GM21619 (cell line): ENCODE measurements around the gene GAK.
"Not testable (repeated sequence)": the region's sequence is repeated elsewhere in the genome, so short reads cannot be mapped to it uniquely, and the experiment has no call there.

Experiments
- ATAC-seq: cut with Tn5 transposase; IDR thresholded peaks from one replicate; pipeline ENCODE4 v1.9.1; 2021; ENCODE audit not compliant: unreplicated experiment

GAK gene

DNA sequence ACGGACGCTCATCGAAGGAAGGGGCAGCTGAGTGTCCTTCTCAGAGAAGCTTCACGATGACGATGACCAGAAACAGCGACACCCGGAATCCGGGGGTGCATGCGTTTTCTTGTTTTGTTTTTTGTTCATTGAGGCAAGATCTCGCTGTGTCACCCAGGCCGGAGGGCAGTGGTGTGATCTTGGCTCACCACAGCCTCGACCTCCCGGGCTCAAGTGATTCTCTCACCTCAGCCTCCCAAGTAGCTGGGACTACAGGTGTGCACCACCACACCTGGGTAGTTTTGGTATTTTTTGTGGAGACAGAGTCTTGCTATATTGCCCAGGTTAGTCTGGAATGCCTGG is 21.4 kb upstream of the GAK start:
- ATAC-seq, result no peak

DNA sequence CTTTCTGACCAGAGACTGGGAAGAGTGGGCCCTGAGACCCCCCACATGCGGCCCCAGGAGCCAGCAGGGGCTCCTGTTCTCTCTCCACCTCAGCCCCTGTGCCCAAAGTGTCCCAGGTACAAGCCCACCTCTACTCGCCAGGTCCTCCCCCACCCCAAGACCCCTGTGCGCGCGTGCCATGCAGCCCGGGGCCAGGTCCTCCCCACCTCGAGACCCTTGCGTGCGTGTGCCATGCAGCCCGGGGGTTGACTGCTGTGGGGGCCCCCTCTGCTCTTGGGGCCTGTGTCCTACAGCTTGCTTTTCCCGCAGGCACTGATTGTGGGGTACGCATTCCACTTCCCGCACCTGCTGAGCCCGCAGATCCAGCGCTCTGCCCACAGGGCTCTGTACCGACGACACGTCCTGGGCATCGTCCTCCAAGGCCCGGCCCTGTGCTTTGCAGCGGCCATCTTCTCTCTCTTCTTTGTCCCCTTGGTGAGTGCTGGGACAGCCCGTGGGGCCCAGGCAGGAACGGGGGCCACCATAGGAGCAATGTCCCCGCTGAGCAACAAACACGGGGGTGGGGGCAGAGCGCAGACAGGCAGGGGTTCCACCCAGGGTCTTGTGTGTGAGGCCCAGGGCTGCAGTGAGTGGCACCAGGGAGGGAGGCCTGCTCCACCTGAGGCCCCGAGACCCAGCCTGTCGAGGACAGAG is 20.9 kb upstream of the GAK start:
- ATAC-seq, result no peak

DNA sequence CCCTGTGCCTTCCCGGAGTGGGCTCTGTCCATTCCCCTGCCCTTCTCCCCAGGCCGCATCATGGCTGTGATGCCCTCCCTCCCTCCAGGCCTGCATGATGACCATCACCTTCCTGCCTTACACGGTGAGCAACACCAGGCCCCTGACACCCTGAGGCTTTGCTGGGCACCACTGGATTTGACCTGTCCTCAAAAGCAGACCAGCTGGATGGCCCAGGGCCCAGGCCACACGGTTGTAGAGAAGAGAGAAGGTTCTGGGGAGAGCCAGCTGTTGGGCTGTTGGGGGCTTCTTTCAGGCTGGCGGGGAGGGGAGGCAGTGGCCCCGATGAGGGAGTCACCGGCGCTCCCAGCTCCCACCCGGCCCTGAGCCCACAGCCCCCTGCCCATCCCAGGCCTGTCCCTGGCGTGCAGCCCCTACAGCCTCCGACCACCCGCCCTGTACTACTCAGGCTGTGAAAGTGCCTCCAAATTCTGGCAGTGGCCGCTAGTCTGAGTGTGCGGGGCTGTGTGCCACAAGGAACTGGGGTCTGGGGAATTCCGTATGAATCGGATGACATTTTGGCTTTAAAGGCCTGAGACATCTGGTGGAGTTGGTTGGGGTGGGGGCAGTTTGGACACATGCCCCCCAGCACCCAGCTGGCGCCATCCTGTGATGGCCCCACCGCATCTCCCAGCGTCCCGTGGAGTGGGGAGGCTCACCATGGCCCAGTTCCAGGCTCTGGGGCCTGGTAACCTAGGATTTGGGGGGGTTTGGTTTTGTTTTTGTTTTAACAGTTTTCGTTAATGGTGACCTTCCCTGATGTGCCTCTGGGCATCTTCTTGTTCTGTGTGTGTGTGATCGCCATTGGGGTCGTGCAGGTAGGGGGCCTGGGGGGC is 19.7 kb upstream of the GAK start:
- no peak for ATAC-seq

DNA sequence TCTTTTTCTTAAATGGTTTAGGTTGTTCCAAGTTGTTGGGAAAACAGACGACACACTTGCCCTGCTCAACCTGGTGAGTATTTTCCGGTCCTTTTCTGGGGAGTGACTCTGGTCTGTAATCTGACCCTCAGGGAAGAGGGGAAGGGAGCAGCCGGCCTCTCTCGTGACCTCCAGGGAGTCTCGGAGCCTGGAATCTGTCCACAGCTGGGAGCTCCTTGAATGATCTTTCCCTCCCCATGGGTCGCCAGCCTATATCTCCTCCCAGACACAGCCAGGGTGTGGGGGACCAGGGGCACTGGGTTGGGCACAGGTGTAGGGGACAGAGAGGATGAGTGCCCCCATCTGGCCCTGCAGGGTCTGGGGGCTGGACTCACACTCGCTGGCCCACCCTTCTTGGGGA is 19.1 kb upstream of the GAK start:
- ATAC-seq, result no peak

DNA sequence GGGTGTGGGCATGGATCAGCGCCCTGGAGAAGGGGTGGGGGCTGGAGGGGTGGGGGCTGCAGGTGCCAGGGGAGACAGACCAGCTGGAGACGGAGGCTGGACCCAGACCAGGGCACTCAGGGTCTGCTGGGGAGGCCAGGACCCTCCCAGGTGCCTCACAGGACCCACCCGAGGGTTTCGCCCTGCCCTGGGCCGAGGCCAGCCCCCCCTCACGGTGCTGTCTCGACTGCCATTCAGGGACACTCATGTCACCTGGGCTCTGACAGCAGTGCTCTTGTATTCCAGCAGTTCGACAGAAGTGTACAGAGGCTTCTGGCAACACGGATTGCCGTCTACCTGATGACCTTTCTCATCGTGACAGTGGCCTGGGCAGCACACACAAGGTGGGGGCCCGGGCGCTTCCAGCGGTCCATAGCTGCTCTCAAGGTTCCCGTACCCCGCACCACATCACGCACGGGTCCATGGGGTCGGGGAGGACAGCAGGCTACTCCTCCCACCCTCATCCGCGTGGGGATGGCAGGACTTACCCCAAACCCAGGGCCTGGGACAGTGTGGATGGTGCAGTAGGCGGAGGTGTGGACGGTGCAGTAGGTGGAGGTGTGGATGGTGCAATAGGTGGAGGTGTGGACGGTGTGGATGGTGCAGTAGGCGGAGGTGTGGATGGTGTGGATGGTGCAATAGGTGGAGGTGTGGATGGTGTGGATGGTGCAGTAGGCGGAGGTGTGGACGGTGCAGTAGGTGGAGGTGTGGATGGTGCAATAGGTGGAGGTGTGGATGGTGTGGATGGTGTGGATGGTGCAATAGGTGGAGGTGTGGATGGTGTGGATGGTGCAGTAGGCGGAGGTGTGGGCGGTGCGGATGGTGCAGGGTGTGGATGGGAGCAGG is 18.3 kb upstream of the GAK start:
- no peak for ATAC-seq

DNA sequence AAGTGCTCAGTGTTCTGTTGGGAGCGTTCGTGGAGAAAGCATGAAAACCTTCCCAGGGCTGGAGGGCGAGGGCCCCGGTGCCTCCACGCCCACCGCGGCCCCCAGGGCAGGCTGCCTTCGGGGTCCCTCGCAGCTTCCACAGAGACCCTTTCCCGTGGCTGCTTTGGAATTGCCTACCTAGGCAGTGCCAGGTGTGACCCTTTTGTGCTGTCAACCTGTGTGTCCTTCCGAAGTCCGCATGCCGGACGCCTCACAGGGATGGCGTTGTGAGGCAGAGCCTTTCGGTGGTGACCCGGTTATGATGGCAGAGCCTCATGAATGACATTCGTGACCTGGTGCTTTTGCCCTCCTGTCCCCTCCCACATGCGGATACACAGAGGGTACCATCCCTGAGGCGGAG is 17.5 kb upstream of the GAK start:
- ATAC-seq, result no peak

DNA sequence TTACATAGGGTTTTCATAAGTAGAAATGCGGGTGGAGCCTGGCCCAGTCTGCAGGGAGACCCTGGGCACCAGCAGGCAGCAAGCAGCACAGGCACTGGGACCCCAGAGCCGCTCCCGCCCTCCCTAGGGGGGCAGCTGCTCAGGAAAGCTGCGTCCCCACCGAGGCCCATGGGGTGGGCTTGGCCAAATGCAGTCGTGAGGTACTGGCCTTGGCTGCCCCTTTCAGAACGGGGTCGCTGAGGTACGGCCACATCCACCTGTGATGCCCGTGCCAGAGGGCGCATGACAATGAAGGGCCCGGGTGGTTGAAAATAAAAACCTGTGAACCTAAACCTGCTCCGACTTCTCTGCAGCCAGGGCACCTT is 16.8 kb upstream of the GAK start:
- no peak for ATAC-seq

DNA sequence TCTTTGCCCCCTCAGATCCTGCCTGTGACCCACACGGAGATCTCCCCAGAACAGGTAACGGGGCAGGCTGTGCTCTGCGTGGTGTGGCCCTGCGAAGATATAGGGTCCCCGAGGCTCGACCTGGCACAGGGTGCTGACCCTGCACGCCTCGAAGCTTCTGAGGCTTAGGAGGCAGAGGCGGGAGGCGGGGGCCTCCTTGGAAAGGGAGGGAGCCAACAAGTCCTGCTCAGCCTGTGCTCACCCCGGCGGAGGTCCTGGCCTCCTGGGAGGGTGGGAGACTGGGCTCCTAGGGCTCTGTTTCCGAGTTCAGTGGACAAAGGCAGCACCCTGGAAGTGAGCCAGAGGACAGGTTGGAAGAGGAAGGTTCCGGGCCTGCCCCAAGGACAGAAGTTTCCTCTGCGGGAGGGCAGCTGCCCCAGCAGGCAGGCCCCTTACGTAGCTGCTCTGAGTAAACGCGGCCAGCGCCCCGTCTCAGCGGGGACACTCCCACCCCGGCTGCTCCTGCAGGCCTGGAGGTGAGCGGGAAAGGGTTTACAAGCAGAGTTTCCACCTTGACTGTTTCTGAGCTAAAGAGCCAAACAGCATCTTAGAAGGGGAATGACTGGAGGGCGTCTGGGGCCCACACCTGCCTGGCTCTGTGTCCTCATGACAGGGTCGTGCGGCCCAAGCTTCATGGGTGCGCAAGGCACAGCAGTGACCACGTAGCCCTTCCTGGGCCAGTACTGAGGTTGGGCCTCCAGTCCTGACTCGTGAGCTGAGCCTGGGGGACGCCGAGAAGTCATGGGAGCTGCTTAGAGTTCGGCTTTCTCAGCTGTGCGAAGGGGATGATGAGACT is 16.2 kb upstream of the GAK start:
- no peak for ATAC-seq

DNA sequence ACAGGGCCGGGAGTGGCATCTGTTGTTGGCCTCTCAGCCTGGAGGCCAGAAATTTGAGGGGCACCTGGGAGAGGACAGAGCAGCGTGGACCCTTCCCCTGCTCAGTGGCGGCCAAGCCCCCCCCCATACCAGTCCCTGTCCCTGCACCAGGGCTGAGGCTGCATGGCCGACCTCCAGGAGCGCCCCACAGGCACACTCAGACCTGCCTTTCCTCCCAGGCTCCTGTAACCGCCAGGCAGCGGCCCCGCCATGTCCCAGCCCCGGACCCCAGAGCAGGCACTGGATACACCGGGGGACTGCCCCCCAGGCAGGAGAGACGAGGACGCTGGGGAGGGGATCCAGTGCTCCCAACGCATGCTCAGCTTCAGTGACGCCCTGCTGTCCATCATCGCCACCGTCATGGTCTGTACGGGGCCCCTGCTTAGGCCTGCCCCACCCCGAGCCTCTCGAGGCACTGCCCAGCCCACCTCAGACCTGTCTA is 15.4 kb upstream of the GAK start:
- no peak for ATAC-seq

DNA sequence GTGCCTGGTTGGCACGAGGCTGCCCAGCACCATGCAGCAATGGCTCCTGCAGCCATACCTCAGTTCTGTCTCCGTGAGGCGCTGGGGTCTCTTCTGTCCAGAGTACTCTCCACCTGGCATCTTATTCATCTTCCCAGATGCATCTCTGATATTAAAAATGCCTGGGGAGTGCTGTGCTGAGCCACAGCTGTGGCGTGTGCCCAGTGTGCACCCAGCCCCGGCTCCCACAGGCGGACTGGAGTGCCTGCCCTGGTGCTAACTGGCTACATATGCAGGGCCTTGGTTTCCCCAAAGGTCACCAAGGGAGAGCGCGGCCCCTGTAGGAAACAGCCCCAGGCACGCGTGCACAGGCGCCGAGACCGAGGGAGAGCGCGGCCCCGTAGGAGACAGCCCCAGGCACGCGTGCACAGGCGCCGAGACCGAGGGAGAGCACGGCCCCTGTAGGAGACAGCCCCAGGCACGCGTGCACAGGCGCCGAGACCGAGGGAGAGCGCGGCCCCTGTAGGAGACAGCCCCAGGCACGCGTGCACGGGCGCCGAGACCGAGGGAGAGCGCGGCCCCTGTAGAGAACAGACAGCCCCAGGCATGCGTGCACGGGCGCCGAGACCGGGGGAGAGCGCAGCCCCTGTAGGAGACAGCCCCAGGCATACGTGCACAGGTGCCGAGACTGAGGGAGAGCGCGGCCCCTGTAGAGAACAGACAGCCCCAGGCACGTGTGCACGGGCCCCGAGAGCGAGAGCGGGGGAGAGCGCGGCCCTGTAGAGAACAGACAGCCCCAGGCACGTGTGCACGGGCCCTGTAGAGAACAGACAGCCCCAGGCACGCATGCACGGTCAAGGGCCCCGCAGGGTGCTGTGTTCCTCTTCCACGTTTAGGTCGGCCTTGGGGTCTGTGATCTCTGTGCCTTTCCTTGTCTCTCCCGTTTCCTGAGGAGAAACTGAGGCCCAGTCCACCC is 14.7 kb upstream of the GAK start:
- ATAC-seq, result no peak

DNA sequence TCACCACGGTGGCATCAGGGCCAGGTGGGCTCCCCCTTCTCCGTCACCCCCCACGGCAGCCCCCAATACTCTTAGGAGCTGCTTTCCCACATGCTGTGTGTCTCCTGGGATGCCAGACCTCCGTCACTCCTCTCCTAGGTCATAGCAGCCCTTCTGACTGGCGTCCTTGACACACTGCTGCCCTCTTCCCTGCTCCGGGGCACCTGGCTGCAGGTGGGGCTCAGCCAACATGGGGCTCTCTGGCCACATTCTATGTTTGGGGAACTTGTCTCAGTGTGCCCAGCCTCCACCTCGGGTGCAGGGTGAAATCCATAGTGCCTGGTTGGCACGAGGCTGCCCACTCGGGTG is 14.0 kb upstream of the GAK start:
- ATAC-seq, result no peak

DNA sequence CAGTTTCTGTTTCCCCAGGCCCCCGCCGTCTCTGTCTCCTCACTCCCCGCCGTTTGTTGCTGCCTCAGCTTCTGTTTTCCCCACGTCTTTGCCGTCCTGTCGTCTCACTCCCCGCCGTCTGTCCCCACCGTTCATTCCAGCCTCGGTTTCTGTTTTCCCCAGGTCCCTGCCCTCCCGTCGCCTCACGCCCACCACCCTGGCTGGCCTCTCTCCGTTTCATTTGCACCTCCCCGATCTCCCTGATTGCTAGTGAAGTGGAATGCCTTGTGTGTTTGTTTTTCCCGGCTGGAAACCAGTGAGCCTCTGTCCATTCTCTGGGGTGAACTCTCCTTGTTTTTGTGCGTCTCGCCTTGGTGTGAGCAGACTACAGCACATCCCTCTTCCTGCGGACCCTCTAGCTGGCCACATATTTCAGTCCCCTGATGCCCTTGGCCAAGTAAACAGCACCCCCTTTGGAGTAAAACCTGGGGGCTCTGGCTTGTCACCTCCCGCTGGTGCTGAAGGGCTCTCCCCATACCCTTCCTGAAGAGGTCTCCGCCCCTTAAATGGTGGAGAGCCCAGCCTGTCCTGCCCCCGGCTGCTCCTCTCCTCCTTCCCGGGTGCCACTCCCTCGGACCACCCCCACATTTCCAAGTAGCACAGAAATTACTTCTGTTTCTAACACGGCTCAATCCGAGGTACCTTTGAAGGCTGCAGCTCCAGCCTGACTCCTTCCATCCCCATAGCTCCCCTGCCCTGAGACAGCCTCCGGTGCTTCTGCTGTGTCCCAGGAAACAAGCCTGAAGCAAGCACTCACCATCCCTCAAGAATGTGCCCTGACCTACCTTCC is 13.4 kb upstream of the GAK start:
- ATAC-seq, result no peak

DNA sequence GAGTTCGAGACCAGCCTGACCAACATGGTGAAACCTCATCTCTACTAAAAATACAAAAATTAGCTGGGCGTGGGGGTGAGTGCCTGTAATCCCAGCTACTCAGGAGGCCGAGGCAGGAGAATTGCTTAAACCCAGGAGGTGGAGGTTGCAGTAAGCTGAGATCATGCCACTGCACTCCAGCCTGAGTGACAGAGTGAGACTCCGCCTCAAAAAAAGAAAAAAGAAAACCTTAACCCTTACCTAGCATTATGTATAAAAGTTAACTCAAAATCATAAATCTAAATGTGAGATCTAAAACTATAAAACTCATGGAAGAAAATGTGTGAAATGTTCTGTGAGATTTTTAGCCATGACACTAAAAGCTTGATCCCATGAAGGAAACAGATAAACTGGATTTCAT is 7.4 kb upstream of the GAK start:
- ATAC-seq, result not testable (repeated sequence)

DNA sequence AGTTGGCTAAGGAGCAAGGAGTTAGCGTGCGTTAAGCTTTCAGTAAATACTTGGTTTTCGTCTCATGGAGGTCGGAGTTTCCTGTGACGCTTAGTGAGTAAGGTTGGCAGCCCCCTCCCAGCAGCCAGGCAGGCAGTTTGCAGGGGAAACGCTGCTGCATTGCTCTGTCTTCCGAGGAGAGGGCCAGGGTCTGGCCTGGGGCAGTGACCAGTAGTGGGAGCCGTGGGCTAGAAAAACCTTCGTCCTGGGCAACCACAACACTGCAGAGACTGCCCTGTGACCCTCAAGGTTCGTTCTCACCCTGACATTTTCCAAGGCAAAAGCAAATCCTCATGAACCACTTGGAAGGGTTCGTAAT is 576 bp upstream of the GAK start:
- peak; percentile 9 for ATAC-seq

DNA sequence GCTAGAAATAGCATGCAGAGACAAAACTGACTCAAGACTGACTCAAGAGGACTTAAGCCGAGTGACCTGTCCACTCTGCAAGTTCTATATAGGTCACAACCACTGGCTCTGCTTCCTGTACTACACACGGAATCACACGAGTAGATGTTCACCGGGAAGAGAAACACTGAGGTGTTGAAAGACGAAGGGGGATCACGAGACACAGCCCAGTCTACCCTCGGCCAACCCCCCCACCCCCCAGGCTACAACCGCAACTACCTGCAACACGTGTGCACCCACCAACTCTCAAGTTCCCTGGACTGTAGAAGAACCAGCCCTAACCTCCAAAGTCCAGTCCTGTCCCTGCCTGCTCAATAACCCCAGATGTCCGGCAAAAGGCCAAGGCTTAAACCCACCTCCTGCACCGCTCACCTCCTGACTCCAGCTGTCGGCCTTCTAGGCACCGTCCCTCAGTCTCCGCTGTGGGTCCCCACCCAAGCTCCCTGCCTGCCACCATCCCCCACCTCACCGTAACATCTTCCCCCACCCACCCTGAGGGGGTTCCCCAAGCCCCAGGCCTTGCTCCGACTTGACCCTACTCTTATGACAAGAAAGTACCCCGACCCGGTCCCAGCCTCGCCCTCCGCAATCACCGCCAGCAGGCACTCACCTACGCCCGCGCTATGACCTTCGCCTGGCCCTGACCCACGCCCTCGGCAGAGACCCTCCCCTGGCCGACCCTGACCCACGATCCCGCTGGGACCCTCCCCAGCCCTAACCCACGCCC is 739 bp downstream of the GAK start:
- no peak for ATAC-seq

DNA sequence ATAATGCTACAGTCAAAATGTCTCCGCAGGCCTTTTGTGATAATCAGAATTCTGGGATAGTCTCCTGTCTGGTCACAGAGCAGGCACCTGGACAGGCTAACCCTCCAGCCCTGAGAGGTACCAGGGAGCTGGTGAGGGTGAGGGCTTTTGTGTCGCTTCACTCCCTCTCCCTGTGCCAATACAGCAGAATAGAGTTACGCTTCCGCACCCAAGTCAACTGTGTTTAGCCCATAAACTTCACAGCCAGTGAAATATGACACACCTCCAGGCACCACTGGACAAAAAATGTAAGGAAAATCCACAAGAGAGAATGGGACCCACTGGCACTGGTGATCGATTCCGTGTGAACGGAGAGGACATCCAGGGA is 1.3 kb downstream of the GAK start:
- ATAC-seq, result no peak

DNA sequence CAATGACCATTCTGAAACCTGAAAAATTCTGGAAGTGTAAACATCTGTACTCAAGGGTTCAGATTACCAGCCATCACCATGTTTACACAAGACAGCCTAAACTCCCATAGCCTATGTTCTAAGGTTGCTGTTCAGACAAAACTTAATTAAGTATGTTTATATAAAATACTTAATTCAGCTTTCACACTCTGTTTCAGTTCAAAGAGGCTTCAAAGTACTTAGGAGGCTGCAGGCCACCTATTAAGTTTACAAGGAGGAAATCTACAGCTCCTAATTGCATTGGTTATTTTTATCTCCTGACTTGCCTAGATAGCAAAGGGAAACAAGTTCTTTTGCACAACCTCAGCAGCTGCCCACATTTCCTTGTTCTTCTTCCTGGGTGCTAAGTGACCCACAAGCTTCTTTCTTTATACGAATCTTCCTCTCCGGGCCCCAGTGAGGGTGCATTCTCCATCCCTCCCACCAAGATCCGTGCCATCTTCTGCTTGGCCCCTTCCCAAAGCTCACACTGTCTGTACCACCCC is 2.0 kb downstream of the GAK start:
- ATAC-seq, result no peak
